CD4-positive, alpha-beta T cell (primary cell): Measurements from ENCODE around the gene KIAA0753. TPM values are rescaled to one million over a fixed set of nuclear protein-coding genes. Genes with fewer than 3 reads are reported as not detected.

ENCODE experiments used
- ATAC-seq: fragments of 200-7000 bp; cut with Tn5 transposase; one replicate; pipeline ENCODE4 v1.10.0; 2022; ENCODE audit warnings: mild to moderate bottlenecking; ENCODE audit not compliant: poor library complexity
- CTCF ChIA-PET: fragments of 350-600 bp; sonication (Branson Sonifier 250); formaldehyde crosslinking; loops from one replicate; lab custom pipeline; 2021; ENCODE audit warnings: antibody characterized with exemption, inconsistent platforms; lab: Charles Lee
- POLR2A ChIA-PET: fragments of 350-600 bp; sonication (Branson Sonifier 250); formaldehyde crosslinking; loops from one replicate; lab custom pipeline; 2021; ENCODE audit warnings: antibody characterized with exemption, inconsistent platforms; lab: Charles Lee
- DNase-seq, 14 experiments: peaks; one replicate each; pipeline ENCODE4 v3.0.0-alpha.2; 2013 to 2020; ENCODE audit warnings: mixed read lengths in 2 of 14
- H3K27ac ChIP-seq, 2 donors: one replicate each; pipeline versions ENCODE4 v1.5.1 to v1.7.0; 2013; ENCODE audit warnings: low read length in 2 of 2, low read depth in 1 of 2, mild to moderate bottlenecking in 1 of 2
- H3K27me3 ChIP-seq, 2 experiments: 1 replicate in 1 of 2; 2 replicates in 1 of 2; pipeline versions ENCODE4 v1.6.1 to v1.7.0; 2013; ENCODE audit warnings: low read length in 2 of 2, control low read depth in 1 of 2, mild to moderate bottlenecking in 1 of 2, moderate library complexity in 1 of 2; ENCODE audit not compliant: insufficient read depth in 2 of 2, control insufficient read depth in 1 of 2
- H3K36me3 ChIP-seq: one replicate; pipeline ENCODE4 v1.6.1; 2013; ENCODE audit warnings: low read length, control low read depth; ENCODE audit not compliant: insufficient read depth
- H3K4me1 ChIP-seq: one replicate; pipeline ENCODE4 v1.6.1; 2013; ENCODE audit warnings: low read length, control low read depth; ENCODE audit not compliant: insufficient read depth
- H3K4me3 ChIP-seq: one replicate; pipeline ENCODE4 v1.5.1; 2013; ENCODE audit warnings: mild to moderate bottlenecking, low read length, moderate library complexity
- H3K9me3 ChIP-seq, 2 experiments: 1 replicate in 1 of 2; 2 replicates in 1 of 2; pipeline versions ENCODE4 v1.6.1 to v1.7.0; 2013; ENCODE audit warnings: low read length in 2 of 2, mild to moderate bottlenecking in 2 of 2, control low read depth in 1 of 2, moderate library complexity in 1 of 2; ENCODE audit not compliant: control insufficient read depth in 1 of 2, insufficient read depth in 1 of 2
- H3K27ac Mint-ChIP-seq: one replicate; pipeline ENCODE4 v1.8.0; 2020; ENCODE audit warnings: mixed read lengths
- H3K27me3 Mint-ChIP-seq: one replicate; pipeline ENCODE4 v1.8.0; 2021; ENCODE audit warnings: mixed read lengths
- H3K36me3 Mint-ChIP-seq: one replicate; pipeline ENCODE4 v1.8.0; 2021; ENCODE audit warnings: low read depth, mixed read lengths
- H3K4me1 Mint-ChIP-seq: one replicate; pipeline ENCODE4 v1.8.0; 2021; ENCODE audit warnings: low read depth, mixed read lengths
- H3K4me3 Mint-ChIP-seq: one replicate; pipeline ENCODE4 v1.8.0; 2020; ENCODE audit warnings: mild to moderate bottlenecking, mixed read lengths
- H3K9me3 Mint-ChIP-seq: one replicate; pipeline ENCODE4 v1.8.0; 2020; ENCODE audit warnings: mixed read lengths
- intact Hi-C, 2 experiments: fragments of 100-400 bp; cut with DNase I in 1 of 2; cut with micrococcal nuclease in 1 of 2; formaldehyde crosslinking; loops; one replicate each; pipeline versions ENCODE4 v1.15.1 to v1.9.0; 2023 to 2025; cut with DNase I, micrococcal nuclease
- total RNA-seq, 174 experiments: library from RNA in 2 of 174; stranded (reverse) in 2 of 174; gene quantifications; one replicate each; pipeline ENCODE4 v1.2.3 and lab custom pipeline; 2021 to 2026
- TF ChIP-seq, protein P1 (sequence below): fragments of 200-600 bp; IDR thresholded peaks from one replicate; pipeline ENCODE4 v1.8.0; 2022; ENCODE audit warnings: antibody characterized with exemption, mild to moderate bottlenecking

Gene KIAA0753
- total RNA-seq, 2 experiments from 2014 or later: 8.9 to 11.7 TPM

DNA sequence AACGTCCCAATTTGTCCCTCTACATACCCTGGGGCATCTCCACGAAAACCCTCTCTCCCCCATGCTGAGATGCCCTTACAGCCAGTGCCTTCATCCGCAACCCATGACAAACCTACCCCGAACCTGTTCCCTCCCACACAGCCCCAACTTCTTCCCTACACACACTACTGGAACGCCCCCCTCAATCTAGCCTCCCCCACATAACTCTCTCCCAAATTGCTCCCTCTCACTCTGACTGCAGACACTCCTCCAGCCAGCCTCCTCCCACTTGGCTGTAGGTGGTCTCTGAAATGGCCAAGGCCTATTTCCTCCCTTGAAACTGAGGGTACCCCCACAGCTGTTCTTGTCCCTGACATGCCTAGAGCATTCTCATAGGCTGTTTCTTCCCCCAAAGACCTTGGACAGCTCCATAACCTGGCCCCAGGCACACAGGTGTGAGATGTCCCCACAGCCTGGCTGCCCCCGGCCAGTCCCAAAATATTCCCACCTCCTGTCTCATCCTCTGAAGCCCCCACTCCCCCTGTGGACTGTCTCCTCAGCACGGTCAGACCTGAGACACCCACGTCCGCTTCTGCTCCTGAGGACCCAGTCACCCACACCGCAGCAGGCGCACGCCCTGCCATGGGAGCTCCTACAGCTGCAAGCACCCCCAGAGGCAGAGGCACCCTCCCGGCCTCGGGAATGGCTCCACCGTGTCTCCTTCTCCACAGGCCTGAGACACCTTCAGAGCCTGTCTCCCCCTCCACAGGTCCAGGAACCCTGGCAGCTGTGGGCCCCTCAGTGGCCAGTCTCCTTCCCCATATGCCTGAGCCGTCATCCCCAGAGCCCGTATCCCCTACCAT, 3.7 kb downstream of the KIAA0753 start:
- Histone ChIP-seq H3K9me3 (no peaks in the 10 kb centered on the region), H3K36me3 (peaks cover 23% of the 10 kb centered on the region), H3K27me3 (no peaks in the 10 kb centered on the region), H3K4me1 (peaks cover 35% of the 10 kb centered on the region), H3K27ac (no peak overlapping the region), H3K4me3 (no peak overlapping the region)
- intact Hi-C loops: no loop called here
- DNase-seq (peak in 1 of 14 experiments; percentile 25), ATAC-seq (no peak)
- ChIA-PET CTCF (no interaction called here), POLR2A (no interaction called here)
- TF ChIP-seq, protein P1, sequence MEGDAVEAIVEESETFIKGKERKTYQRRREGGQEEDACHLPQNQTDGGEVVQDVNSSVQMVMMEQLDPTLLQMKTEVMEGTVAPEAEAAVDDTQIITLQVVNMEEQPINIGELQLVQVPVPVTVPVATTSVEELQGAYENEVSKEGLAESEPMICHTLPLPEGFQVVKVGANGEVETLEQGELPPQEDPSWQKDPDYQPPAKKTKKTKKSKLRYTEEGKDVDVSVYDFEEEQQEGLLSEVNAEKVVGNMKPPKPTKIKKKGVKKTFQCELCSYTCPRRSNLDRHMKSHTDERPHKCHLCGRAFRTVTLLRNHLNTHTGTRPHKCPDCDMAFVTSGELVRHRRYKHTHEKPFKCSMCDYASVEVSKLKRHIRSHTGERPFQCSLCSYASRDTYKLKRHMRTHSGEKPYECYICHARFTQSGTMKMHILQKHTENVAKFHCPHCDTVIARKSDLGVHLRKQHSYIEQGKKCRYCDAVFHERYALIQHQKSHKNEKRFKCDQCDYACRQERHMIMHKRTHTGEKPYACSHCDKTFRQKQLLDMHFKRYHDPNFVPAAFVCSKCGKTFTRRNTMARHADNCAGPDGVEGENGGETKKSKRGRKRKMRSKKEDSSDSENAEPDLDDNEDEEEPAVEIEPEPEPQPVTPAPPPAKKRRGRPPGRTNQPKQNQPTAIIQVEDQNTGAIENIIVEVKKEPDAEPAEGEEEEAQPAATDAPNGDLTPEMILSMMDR: no peak
- no peak overlapping the region for H3K27ac Mint-ChIP-seq
- no peaks in the 10 kb centered on the region for H3K9me3 Mint-ChIP-seq
- peaks cover 41% of the 10 kb centered on the region for H3K4me1 Mint-ChIP-seq
- H3K36me3 Mint-ChIP-seq: peaks cover 49% of the 10 kb centered on the region
- H3K27me3 Mint-ChIP-seq: no peaks in the 10 kb centered on the region
- H3K4me3 Mint-ChIP-seq: peak overlapping the region; percentile 11

DNA sequence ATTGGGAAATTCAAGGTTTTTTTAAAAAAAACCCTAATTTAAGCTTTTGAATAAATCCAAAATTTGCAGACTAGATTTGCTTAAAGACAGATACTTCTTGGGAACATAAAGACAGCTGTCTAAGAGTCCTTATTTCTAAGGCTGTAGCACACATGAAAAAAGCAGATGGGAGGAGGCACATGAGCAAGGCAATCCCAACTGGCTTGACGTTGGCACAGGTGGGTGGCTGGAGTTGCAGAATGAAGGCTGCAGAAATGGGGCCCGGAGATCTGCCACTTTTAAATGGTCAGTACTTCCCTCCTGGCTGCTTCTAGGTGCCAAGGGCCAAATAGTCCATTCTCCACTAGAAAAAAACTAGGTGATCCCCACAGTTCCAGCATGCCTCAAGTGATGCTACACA, 4.4 kb downstream of the KIAA0753 start:
- no peaks in the 10 kb centered on the region for H3K27me3 ChIP-seq
- ATAC-seq: no peak
- TF ChIP-seq, protein P1: no peak
- peaks cover 47% of the 10 kb centered on the region for H3K36me3 Mint-ChIP-seq
- CTCF ChIA-PET: no interaction called here
- no peak overlapping the region for H3K27ac ChIP-seq
- peaks cover 39% of the 10 kb centered on the region for H3K4me1 Mint-ChIP-seq
- H3K36me3 ChIP-seq: peaks cover 28% of the 10 kb centered on the region
- intact Hi-C loops: no loop called here
- POLR2A ChIA-PET: no interaction called here
- H3K4me3 ChIP-seq: no peak overlapping the region
- no peaks in the 10 kb centered on the region for H3K9me3 ChIP-seq
- H3K27ac Mint-ChIP-seq: no peak overlapping the region
- H3K9me3 Mint-ChIP-seq: no peaks in the 10 kb centered on the region
- no peak overlapping the region for H3K4me3 Mint-ChIP-seq
- peaks cover 28% of the 10 kb centered on the region for H3K4me1 ChIP-seq
- DNase-seq: no peak
- H3K27me3 Mint-ChIP-seq: no peaks in the 10 kb centered on the region

DNA sequence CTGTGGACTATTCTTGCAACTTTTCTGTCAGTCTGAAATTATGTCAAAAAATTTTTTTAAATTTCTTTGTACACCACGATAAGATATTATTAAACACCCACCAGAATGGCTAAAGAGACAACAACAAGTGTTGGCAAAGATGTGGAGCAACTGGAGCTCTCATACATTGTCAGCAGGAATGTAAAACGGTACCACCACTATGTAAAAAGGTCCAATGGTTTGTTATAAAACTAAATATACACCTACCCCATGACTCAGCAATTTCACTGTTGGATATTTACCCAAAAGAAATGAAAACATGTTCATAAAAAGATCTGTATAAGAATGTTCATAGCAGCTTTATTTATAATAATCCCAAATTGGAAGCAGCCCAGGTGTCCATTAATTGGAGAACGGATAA, 7.2 kb downstream of the KIAA0753 start:
- POLR2A ChIA-PET: no interaction called here
- TF ChIP-seq, protein P1: no peak
- peaks cover 64% of the 10 kb centered on the region for H3K36me3 Mint-ChIP-seq
- Histone ChIP-seq H3K9me3 (no peaks in the 10 kb centered on the region), H3K36me3 (peaks cover 37% of the 10 kb centered on the region), H3K4me3 (no peak overlapping the region), H3K27me3 (no peaks in the 10 kb centered on the region), H3K4me1 (peaks cover 8% of the 10 kb centered on the region), H3K27ac (no peak overlapping the region)
- no peak for ATAC-seq
- H3K4me3 Mint-ChIP-seq: no peak overlapping the region
- DNase-seq: no peak
- H3K4me1 Mint-ChIP-seq: peaks cover 14% of the 10 kb centered on the region
- CTCF ChIA-PET: no interaction called here
- no peak overlapping the region for H3K27ac Mint-ChIP-seq
- H3K27me3 Mint-ChIP-seq: no peaks in the 10 kb centered on the region
- H3K9me3 Mint-ChIP-seq: no peaks in the 10 kb centered on the region
- intact Hi-C loops: no loop called here
